Osteoblast (primary cell): Measurements from ENCODE around the gene GFOD1. TPM values are rescaled to one million over a fixed set of nuclear protein-coding genes. Genes with fewer than 3 reads are reported as not detected.
"Not testable (repeated sequence)": the region's sequence is repeated elsewhere in the genome, so short reads cannot be mapped to it uniquely, and the experiment has no call there.

Experiments
- DNase-seq: peaks from one replicate; pipeline ENCODE4 v3.0.0; 2011; ENCODE audit warnings: low spot score, mixed read lengths; ENCODE audit not compliant: insufficient read length; ENCODE audit errors: missing footprints
- H2AFZ ChIP-seq: 2 replicates; pipeline ENCODE4 v1.6.0; 2011; ENCODE audit warnings: mild to moderate bottlenecking, low read length
- H3K27ac ChIP-seq: 2 replicates; pipeline ENCODE4 v1.5.1; 2011; ENCODE audit warnings: mild to moderate bottlenecking, low read depth, low read length, moderate library complexity
- H3K27me3 ChIP-seq: 2 replicates; pipeline ENCODE4 v1.6.0; 2012; ENCODE audit warnings: mild to moderate bottlenecking, control low read depth, inconsistent platforms, low read length, moderate library complexity; ENCODE audit not compliant: insufficient read depth
- H3K36me3 ChIP-seq: 2 replicates; pipeline ENCODE4 v1.5.1; 2011; ENCODE audit warnings: mild to moderate bottlenecking, low read length, control low read depth, moderate library complexity; ENCODE audit not compliant: insufficient read depth
- H3K4me1 ChIP-seq: 2 replicates; pipeline ENCODE4 v1.5.1; 2011; ENCODE audit warnings: mild to moderate bottlenecking, low read length, control low read depth, moderate library complexity; ENCODE audit not compliant: insufficient read depth
- H3K4me2 ChIP-seq: 2 replicates; pipeline ENCODE4 v1.6.0; 2011; ENCODE audit warnings: mild to moderate bottlenecking, low read length; ENCODE audit not compliant: insufficient read depth
- H3K4me3 ChIP-seq: fragments of 200-600 bp; sonication (generic); 3 replicates; pipeline ENCODE4 v1.5.1; 2012; ENCODE audit warnings: mild to moderate bottlenecking, low read length, inconsistent platforms; ENCODE audit not compliant: insufficient read depth
- H3K79me2 ChIP-seq: 2 replicates; pipeline ENCODE4 v1.6.0; 2012; ENCODE audit warnings: mild to moderate bottlenecking, low read length, control low read depth, inconsistent platforms; ENCODE audit not compliant: insufficient read depth
- H3K9me3 ChIP-seq: 2 replicates; pipeline ENCODE4 v1.5.1; 2011; ENCODE audit warnings: low read depth, low read length, control low read depth
- H4K20me1 ChIP-seq: 2 replicates; pipeline ENCODE4 v1.6.0; 2012; ENCODE audit warnings: mild to moderate bottlenecking, low read length, control low read depth; ENCODE audit not compliant: insufficient read depth
- CTCF ChIP-seq: IDR thresholded peaks from 2 replicates; pipeline ENCODE4 v1.5.1; 2011; ENCODE audit warnings: mild to moderate bottlenecking, low read depth, low read length, moderate library complexity; ENCODE audit errors: extremely low read depth
- total RNA-seq: library from RNA; depleted of rRNA; stranded (reverse); fragments of >200 nt; gene quantifications from 2 replicates; pipeline ENCODE4 v1.2.3, GENCODE V29; 2012

GFOD1 gene
- total RNA-seq, 1 donor = 3.6 TPM

GRCh38 chr6:13395272-13396237 is 91.8 kb downstream of the GFOD1 start:
- Histone ChIP-seq H3K4me1 (peaks cover 9% of the 10 kb centered on the region), H3K4me2 (peak overlapping the region; percentile 40), H3K27ac (peak overlapping the region; percentile 68), H3K36me3 (no peaks in the 10 kb centered on the region), H3K4me3 (no peak overlapping the region), H3K9me3 (no peaks in the 10 kb centered on the region), H3K79me2 (no peaks in the 10 kb centered on the region), H2AFZ (peak overlapping the region; percentile 62), H3K27me3 (no peaks in the 10 kb centered on the region), H4K20me1 (no peaks in the 10 kb centered on the region)
- DNase-seq = no peak
- TF ChIP-seq CTCF = no peak

GRCh38 chr6:13392462-13392861 is 94.9 kb downstream of the GFOD1 start:
- Histone ChIP-seq H4K20me1 (no peaks in the 10 kb centered on the region), H3K4me1 (peaks cover 9% of the 10 kb centered on the region), H3K36me3 (no peaks in the 10 kb centered on the region), H3K27ac (no peak overlapping the region), H3K27me3 (no peaks in the 10 kb centered on the region), H3K79me2 (no peaks in the 10 kb centered on the region), H2AFZ (no peak overlapping the region), H3K9me3 (no peaks in the 10 kb centered on the region), H3K4me2 (no peak overlapping the region), H3K4me3 (no peak overlapping the region)
- no peak for TF ChIP-seq CTCF
- DNase-seq = no peak

- Histone ChIP-seq H3K4me1 (peaks cover 9% of the 10 kb centered on the region), H4K20me1 (no peaks in the 10 kb centered on the region), H3K27ac (no peak overlapping the region), H3K4me2 (no peak overlapping the region), H3K27me3 (no peaks in the 10 kb centered on the region), H3K4me3 (no peak overlapping the region), H3K9me3 (no peaks in the 10 kb centered on the region), H3K36me3 (no peaks in the 10 kb centered on the region), H2AFZ (no peak overlapping the region), H3K79me2 (no peaks in the 10 kb centered on the region)
- TF ChIP-seq CTCF = no peak
- no peak for DNase-seq
These were observed 95.9 kb downstream of the GFOD1 start for GRCh38 chr6:13391537-13391936.

- Histone ChIP-seq H3K9me3 (no peaks in the 10 kb centered on the region), H3K36me3 (no peaks in the 10 kb centered on the region), H3K4me1 (peaks cover 7% of the 10 kb centered on the region), H4K20me1 (no peaks in the 10 kb centered on the region), H3K4me3 (no peak overlapping the region), H3K4me2 (no peak overlapping the region), H3K79me2 (no peaks in the 10 kb centered on the region), H2AFZ (no peak overlapping the region), H3K27ac (no peak overlapping the region), H3K27me3 (no peaks in the 10 kb centered on the region)
- TF ChIP-seq CTCF = no peak
- DNase-seq = no peak
These were observed 96.7 kb downstream of the GFOD1 start for GRCh38 chr6:13390658-13391057.

- not testable (repeated sequence) for H3K4me2 ChIP-seq, H3K36me3 ChIP-seq, H3K27ac ChIP-seq, DNase-seq, H3K9me3 ChIP-seq, H3K27me3 ChIP-seq, H3K4me1 ChIP-seq, H4K20me1 ChIP-seq, H3K4me3 ChIP-seq, H3K79me2 ChIP-seq, H2AFZ ChIP-seq
These were observed 98.2 kb downstream of the GFOD1 start for GRCh38 chr6:13389237-13389636.

- H3K9me3 ChIP-seq, H3K79me2 ChIP-seq, H3K36me3 ChIP-seq, H2AFZ ChIP-seq, H4K20me1 ChIP-seq, H3K4me2 ChIP-seq, H3K27me3 ChIP-seq, H3K4me1 ChIP-seq, DNase-seq, H3K27ac ChIP-seq, H3K4me3 ChIP-seq: not testable (repeated sequence)
These were observed 98.6 kb downstream of the GFOD1 start for GRCh38 chr6:13388769-13389168.
